ENCODE results near the gene WIPF3.

Gene WIPF3

GRCh38 chr7:29812185-29812876 lies 6.0 kb downstream of the WIPF3 start:
- in situ Hi-C loops (cut with MboI; ENCODE audit: low pct_unique_long_range_greater_than_20kb, low sequenced_read_pairs, unreplicated experiment): no loop called here
- DNase-seq (ENCODE audit: low spot score): no peak
- TF ChIP-seq CTCF (IDR thresholded peaks at IDR 0.05; ENCODE audit: extremely low read depth, insufficient read depth, missing control alignments): no peak

DNA sequence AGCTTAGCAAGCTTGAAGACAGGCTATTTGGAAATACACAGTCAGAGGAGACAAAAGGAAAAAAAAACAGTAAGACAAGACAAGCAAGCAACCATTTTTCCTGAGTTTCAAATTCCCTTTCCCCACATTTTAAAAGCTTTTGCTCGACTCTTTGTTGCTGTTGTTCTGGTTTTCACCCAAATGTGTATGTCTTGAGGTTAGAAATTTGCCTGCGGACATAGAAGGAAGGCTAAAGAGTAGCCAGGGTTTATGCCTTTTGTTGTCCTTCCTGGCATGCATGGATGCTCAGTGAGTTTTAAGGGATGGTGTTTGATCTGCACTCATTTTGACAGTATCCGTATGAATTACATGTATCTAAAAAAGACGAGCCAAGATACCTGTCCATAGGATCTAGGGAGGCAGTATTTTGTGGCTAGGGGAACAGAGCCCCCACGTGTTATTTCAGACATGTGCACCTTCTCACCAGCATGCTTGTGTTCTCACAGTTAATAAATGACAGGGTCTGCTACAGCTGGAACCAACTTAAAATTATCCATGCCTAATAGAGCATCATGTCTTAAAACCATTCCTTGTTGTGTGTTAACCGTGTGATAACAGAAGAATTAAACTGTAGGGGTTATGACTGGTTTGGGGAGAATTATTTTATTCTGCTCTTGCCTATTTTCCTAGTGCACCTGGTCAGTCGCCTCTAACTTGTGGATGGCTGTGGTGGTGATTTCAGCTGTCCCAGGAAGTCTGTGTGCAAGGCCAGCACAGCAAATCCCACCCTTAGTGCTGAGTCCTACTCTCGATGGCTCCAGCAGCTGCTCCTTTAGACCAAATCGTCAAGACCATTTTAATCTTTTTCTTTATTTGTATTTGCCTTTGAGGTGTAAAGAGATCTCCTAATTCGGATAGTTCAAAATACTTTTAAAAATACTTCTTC lies 9.1 kb downstream of the WIPF3 start:
- TF ChIP-seq CTCF (IDR thresholded peaks at IDR 0.05; ENCODE audit: extremely low read depth, insufficient read depth, missing control alignments): no peak
- no peak for DNase-seq (ENCODE audit: low spot score)
- in situ Hi-C loops (cut with MboI; ENCODE audit: low pct_unique_long_range_greater_than_20kb, low sequenced_read_pairs, unreplicated experiment): no loop called here

GRCh38 chr7:29818308-29818707 lies 12.0 kb downstream of the WIPF3 start:
- no peak for DNase-seq (ENCODE audit: low spot score)
- no peak for TF ChIP-seq CTCF (IDR thresholded peaks at IDR 0.05; ENCODE audit: extremely low read depth, insufficient read depth, missing control alignments)
- in situ Hi-C loops (cut with MboI; ENCODE audit: low pct_unique_long_range_greater_than_20kb, low sequenced_read_pairs, unreplicated experiment): no loop called here

DNA sequence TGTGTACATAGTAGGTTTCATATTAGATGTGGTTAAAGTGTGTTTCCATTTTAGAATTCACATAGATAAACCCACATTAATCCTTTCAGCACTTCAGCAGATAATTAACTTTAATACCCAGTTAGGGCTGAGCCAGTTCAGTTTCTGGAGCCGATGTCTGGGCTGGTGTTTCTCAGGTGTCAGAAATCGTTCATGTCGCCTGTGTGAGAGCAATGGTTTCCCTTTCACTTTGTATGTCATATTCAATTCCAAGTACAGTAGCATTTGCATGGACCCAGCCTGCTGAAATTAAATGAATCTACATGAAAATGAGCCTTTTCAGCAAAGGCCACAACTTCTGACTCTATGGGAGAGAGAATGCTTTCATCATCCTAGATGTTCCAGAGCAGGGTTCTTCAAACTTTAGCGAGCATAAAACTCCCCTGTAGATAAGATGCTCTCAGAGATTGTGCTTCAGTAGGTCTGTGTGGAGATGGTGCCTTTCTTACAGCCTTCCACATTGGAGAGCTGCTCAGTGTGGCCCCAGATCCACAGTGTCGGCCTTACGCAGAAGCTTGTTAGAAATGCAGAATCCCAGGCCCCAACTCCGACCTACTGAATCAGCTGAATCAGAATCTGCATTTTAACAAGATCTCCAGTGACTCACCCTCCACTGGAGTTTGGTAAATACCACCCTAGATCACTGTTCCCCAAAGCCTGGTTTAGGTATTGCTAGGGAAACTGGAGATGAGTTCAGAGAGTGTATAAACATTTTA lies 19.6 kb downstream of the WIPF3 start:
- TF ChIP-seq CTCF (IDR thresholded peaks at IDR 0.05; ENCODE audit: extremely low read depth, insufficient read depth, missing control alignments): no peak
- in situ Hi-C loops (cut with MboI; ENCODE audit: low pct_unique_long_range_greater_than_20kb, low sequenced_read_pairs, unreplicated experiment): no loop called here
- DNase-seq (ENCODE audit: low spot score): no peak

- in situ Hi-C loops (cut with MboI; ENCODE audit: low pct_unique_long_range_greater_than_20kb, low sequenced_read_pairs, unreplicated experiment): no loop called here
- DNase-seq (ENCODE audit: low spot score): no peak
- no peak for TF ChIP-seq CTCF (IDR thresholded peaks at IDR 0.05; ENCODE audit: extremely low read depth, insufficient read depth, missing control alignments)
These were observed 20.2 kb downstream of the WIPF3 start for GRCh38 chr7:29826530-29826822.

DNA sequence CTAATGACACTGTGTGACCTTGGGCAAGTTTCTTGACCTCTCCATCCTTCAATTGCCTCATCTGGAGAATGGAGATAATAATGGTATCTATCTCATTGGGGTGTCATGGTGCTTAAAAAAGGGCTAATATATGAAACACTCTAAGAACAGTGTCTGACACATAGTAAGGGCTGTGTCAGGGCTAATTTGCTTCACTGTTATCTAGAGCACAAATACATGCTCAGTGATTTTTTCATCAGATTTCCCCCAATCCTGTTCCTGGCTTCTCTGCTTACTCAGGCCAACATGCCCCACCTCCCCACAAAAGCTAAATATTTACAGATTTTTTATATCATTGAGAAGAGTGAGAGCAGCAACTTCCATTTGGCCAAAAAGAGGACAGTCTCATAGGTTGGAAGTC lies 20.6 kb downstream of the WIPF3 start:
- in situ Hi-C loops (cut with MboI; ENCODE audit: low pct_unique_long_range_greater_than_20kb, low sequenced_read_pairs, unreplicated experiment): no loop called here
- no peak for DNase-seq (ENCODE audit: low spot score)
- TF ChIP-seq CTCF (IDR thresholded peaks at IDR 0.05; ENCODE audit: extremely low read depth, insufficient read depth, missing control alignments): no peak
